Calu3 (cell line): ENCODE measurements around the gene GRK3. TPM values are rescaled to one million over a fixed set of nuclear protein-coding genes. Genes with fewer than 3 reads are reported as not detected.

ENCODE experiments used
- BruUV-seq: library from RNA; stranded (reverse); fragments of 400-500 nt; replicated peaks from 2 replicates; lab custom pipeline; 2021; lab: Mats Ljungman, UMichigan
- CTCF ChIA-PET: fragments of 300-600 bp; sonication (Branson Sonifier 250); formaldehyde crosslinking; loops from one replicate; lab custom pipeline; 2022; ENCODE audit warnings: antibody characterized with exemption; lab: Charles Lee
- DNase-seq: peaks from one replicate; pipeline ENCODE4 v3.0.0; 2022
- H3K27ac Mint-ChIP-seq: one replicate; pipeline ENCODE4 v1.8.0; 2022; ENCODE audit warnings: mixed read lengths; ENCODE audit not compliant: unreplicated experiment
- H3K27me3 Mint-ChIP-seq: one replicate; pipeline ENCODE4 v1.8.0; 2022; ENCODE audit warnings: mixed read lengths; ENCODE audit not compliant: unreplicated experiment
- H3K36me3 Mint-ChIP-seq: one replicate; pipeline ENCODE4 v1.8.0; 2022; ENCODE audit warnings: mild to moderate bottlenecking, moderate library complexity, mixed read lengths; ENCODE audit not compliant: insufficient read depth, unreplicated experiment
- H3K4me1 Mint-ChIP-seq: one replicate; pipeline ENCODE4 v1.8.0; 2022; ENCODE audit warnings: mild to moderate bottlenecking, low read depth, mixed read lengths; ENCODE audit not compliant: unreplicated experiment
- H3K4me3 Mint-ChIP-seq: one replicate; pipeline ENCODE4 v1.8.0; 2022; ENCODE audit warnings: mild to moderate bottlenecking, low read depth, moderate library complexity, mixed read lengths; ENCODE audit not compliant: unreplicated experiment
- H3K9me3 Mint-ChIP-seq: one replicate; pipeline ENCODE4 v1.8.0; 2022; ENCODE audit warnings: low read depth, mixed read lengths; ENCODE audit not compliant: unreplicated experiment
- intact Hi-C: fragments of 100-400 bp; cut with micrococcal nuclease; formaldehyde crosslinking; loops from one replicate; pipeline ENCODE4 v1.10.0; 2022; ENCODE audit not compliant: unreplicated experiment
- total RNA-seq: library from RNA; stranded (reverse); gene quantifications from 2 replicates; pipeline ENCODE4 v1.2.3, GENCODE V29; 2022
- TF ChIP-seq, protein P1 (sequence below): fragments of 200-600 bp; IDR thresholded peaks from one replicate; pipeline ENCODE4 v1.8.0; 2022; ENCODE audit warnings: antibody characterized with exemption; ENCODE audit not compliant: unreplicated experiment

GRK3 gene
- total RNA-seq, 1 experiment from 2014 or later, result 12.0 TPM

GRCh38 chr22:25654676-25655075, 90.2 kb downstream of the GRK3 start:
- H3K4me1 Mint-ChIP-seq, result no peaks in the 10 kb centered on the region
- no peaks in the 10 kb centered on the region for H3K36me3 Mint-ChIP-seq
- no peak overlapping the region for H3K4me3 Mint-ChIP-seq
- TF ChIP-seq, protein P1, sequence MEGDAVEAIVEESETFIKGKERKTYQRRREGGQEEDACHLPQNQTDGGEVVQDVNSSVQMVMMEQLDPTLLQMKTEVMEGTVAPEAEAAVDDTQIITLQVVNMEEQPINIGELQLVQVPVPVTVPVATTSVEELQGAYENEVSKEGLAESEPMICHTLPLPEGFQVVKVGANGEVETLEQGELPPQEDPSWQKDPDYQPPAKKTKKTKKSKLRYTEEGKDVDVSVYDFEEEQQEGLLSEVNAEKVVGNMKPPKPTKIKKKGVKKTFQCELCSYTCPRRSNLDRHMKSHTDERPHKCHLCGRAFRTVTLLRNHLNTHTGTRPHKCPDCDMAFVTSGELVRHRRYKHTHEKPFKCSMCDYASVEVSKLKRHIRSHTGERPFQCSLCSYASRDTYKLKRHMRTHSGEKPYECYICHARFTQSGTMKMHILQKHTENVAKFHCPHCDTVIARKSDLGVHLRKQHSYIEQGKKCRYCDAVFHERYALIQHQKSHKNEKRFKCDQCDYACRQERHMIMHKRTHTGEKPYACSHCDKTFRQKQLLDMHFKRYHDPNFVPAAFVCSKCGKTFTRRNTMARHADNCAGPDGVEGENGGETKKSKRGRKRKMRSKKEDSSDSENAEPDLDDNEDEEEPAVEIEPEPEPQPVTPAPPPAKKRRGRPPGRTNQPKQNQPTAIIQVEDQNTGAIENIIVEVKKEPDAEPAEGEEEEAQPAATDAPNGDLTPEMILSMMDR, result no peak
- H3K27ac Mint-ChIP-seq, result no peak overlapping the region
- no peaks in the 10 kb centered on the region for H3K9me3 Mint-ChIP-seq
- no peaks in the 10 kb centered on the region for H3K27me3 Mint-ChIP-seq
- intact Hi-C loops, result no loop called here
- DNase-seq, result no peak
- no TSS peak for BruUV-seq
- CTCF ChIA-PET, result no interaction called here

DNA sequence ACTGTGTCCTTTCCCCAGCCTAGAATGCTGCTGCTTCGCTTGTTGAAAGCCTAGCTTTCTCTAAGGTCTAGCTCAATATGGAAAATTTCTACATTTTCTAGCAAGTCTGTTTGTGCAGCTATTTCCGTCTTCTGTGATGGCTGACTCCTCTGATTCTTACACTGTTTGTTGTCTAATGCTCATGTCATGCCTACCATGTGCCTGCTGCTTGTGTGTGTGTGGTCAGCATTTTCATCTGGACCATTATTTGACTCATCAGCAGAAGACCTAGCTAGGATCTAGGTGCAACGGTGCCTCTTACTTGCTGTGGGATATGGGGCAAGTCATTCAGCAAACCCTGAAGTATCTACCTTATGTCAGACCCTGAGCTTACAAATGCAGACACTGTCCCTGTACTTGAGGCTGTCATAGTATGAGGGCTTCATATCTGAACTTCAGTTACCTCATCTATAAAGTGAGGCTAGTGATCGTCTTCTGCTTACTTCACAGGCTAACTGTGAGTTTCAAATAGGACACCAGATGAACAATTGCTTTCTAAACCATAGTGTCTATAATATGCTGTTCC, 91.0 kb downstream of the GRK3 start:
- no peak for DNase-seq
- H3K27me3 Mint-ChIP-seq, result no peaks in the 10 kb centered on the region
- no peak overlapping the region for H3K4me3 Mint-ChIP-seq
- H3K36me3 Mint-ChIP-seq, result no peaks in the 10 kb centered on the region
- BruUV-seq, result no TSS peak
- H3K4me1 Mint-ChIP-seq, result no peaks in the 10 kb centered on the region
- intact Hi-C loops, result no loop called here
- CTCF ChIA-PET, result no interaction called here
- no peaks in the 10 kb centered on the region for H3K9me3 Mint-ChIP-seq
- TF ChIP-seq, protein P1, result no peak
- no peak overlapping the region for H3K27ac Mint-ChIP-seq

GRCh38 chr22:25656724-25657123, 92.2 kb downstream of the GRK3 start:
- CTCF ChIA-PET, result no interaction called here
- H3K36me3 Mint-ChIP-seq, result no peaks in the 10 kb centered on the region
- no peaks in the 10 kb centered on the region for H3K4me1 Mint-ChIP-seq
- H3K4me3 Mint-ChIP-seq, result no peak overlapping the region
- no peaks in the 10 kb centered on the region for H3K27me3 Mint-ChIP-seq
- no peak for DNase-seq
- H3K9me3 Mint-ChIP-seq, result no peaks in the 10 kb centered on the region
- TF ChIP-seq, protein P1, result no peak
- BruUV-seq, result no TSS peak
- H3K27ac Mint-ChIP-seq, result no peak overlapping the region
- intact Hi-C loops, result no loop called here

GRCh38 chr22:25658633-25659032, 94.2 kb downstream of the GRK3 start:
- intact Hi-C loops, result no loop called here
- TF ChIP-seq, protein P1, result no peak
- Mint-ChIP-seq H3K27ac (no peak overlapping the region), H3K36me3 (no peaks in the 10 kb centered on the region), H3K27me3 (no peaks in the 10 kb centered on the region), H3K4me3 (no peak overlapping the region), H3K9me3 (no peaks in the 10 kb centered on the region), H3K4me1 (no peaks in the 10 kb centered on the region)
- DNase-seq, result no peak
- no TSS peak for BruUV-seq
- CTCF ChIA-PET, result no interaction called here
